Prostate gland (tissue), 2 donors: ENCODE data around the gene CHI3L1.

ENCODE experiments used
- POLR2A ChIP-seq: fragments of 450-650 bp; IDR thresholded peaks from one replicate; pipeline ENCODE4 v1.6.1; 2016; ENCODE audit warnings: antibody characterized with exemption, mild to moderate bottlenecking
- POLR2AphosphoS5 ChIP-seq: sonication (generic); formaldehyde crosslinking; IDR thresholded peaks from one replicate; pipeline ENCODE4 v1.6.1; 2017; ENCODE audit warnings: antibody characterized with exemption
- TF ChIP-seq, protein P1 (sequence below), 4 experiments: fragments of 200-600 bp in 2 of 4; fragments of 450-650 bp in 2 of 4; sonication (generic) in 2 of 4; IDR thresholded peaks; 1 replicate in 3 of 4; 2 replicates in 1 of 4; pipeline ENCODE4 v1.5.1; 2016 to 2019; ENCODE audit warnings: antibody characterized with exemption in 4 of 4, mild to moderate bottlenecking in 2 of 4, moderate library complexity in 2 of 4

DNA sequence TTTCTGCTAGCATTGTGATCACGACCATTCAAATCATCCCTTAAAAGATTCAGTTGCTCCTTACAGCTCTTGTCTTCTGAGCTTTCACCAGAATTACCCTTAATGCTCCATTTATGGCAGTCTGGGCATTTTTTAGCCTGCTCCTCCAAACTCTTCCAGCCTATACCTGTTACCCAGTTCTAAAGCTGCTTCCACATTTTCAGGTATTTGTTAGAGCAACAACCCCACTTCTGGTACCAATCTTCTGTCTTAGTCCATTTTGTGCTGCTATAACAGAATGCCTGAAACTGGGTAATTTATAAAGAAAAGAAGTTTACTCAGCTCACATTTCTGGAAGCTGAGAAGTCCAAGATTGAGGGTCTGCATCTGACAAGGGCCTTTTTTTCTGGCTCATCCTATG lies 28.1 kb downstream of the CHI3L1 start:
- TF ChIP-seq, protein P1, sequence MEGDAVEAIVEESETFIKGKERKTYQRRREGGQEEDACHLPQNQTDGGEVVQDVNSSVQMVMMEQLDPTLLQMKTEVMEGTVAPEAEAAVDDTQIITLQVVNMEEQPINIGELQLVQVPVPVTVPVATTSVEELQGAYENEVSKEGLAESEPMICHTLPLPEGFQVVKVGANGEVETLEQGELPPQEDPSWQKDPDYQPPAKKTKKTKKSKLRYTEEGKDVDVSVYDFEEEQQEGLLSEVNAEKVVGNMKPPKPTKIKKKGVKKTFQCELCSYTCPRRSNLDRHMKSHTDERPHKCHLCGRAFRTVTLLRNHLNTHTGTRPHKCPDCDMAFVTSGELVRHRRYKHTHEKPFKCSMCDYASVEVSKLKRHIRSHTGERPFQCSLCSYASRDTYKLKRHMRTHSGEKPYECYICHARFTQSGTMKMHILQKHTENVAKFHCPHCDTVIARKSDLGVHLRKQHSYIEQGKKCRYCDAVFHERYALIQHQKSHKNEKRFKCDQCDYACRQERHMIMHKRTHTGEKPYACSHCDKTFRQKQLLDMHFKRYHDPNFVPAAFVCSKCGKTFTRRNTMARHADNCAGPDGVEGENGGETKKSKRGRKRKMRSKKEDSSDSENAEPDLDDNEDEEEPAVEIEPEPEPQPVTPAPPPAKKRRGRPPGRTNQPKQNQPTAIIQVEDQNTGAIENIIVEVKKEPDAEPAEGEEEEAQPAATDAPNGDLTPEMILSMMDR (IDR thresholded peaks at IDR 0.05): no peak
- no peak for TF ChIP-seq POLR2A
- TF ChIP-seq POLR2AphosphoS5: no peak
